Astrocyte of the spinal cord (primary cell): Measurements from ENCODE around the gene GPR107.

Experiments
- DNase-seq: peaks from one replicate; pipeline ENCODE4 v3.0.0; 2011; ENCODE audit warnings: low read depth, low spot score
- H3K4me3 ChIP-seq: 2 replicates; pipeline ENCODE4 v1.5.1; 2011; ENCODE audit warnings: low read depth, mild to moderate bottlenecking, low read length, moderate library complexity
- CTCF ChIP-seq: IDR thresholded peaks from 2 replicates; pipeline ENCODE4 v1.5.1; 2012; ENCODE audit warnings: low read depth, mild to moderate bottlenecking, low read length, inconsistent platforms
- in situ Hi-C: cut with HindIII; loops from 2 replicates; pipeline ENCODE4 v1.10.0; 2017; ENCODE audit warnings: low sequenced_read_pairs

The GPR107 gene

DNA sequence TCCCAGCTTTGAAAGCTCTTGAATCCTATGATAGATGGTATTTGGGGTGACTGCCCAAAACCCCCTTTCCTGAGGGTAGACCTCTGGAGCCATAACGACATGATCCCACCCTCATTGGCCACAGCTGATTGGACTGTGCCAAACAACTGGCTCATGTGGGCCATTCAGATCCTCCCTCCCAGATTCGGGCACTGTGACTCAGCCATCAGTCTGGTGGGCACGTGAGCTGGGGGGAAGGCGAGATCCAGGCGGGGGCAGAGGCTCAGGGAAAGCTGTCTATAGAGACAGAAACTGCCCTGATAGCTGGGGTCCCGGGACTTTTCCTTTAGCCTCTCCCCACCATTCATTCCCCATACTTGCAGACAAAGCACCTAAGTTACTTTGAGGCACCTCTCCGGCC, 103.4 kb downstream of the GPR107 start:
- H3K4me3 ChIP-seq, result no peak overlapping the region
- no peak for DNase-seq
- in situ Hi-C loops, result no loop called here
- TF ChIP-seq CTCF, result no peak

GRCh38 chr9:130158001-130158400, 104.3 kb downstream of the GPR107 start:
- no peak for TF ChIP-seq CTCF
- DNase-seq, result no peak
- in situ Hi-C loops, result no loop called here
- H3K4me3 ChIP-seq, result no peak overlapping the region

DNA sequence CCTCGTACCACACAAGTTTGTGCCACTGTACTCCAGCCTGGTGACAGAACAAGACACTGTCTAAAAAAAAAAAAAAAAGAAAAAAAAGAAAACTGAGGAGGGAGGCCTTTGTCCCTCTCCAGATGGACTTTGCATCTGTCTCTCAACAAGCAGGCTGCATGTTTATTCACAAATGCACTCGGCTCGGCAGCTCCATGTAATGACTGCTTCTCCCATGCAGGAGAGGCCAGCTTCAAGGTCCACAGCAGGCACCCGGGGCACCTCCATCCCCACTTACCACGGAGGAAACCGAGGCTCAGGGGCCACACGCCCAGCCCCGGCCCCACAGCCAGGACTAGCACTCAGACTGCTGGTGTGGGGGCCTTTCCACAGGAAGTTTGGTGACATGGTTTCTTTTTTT, 105.4 kb downstream of the GPR107 start:
- TF ChIP-seq CTCF, result no peak
- DNase-seq, result no peak
- no peak overlapping the region for H3K4me3 ChIP-seq
- in situ Hi-C loops, result no loop called here

DNA sequence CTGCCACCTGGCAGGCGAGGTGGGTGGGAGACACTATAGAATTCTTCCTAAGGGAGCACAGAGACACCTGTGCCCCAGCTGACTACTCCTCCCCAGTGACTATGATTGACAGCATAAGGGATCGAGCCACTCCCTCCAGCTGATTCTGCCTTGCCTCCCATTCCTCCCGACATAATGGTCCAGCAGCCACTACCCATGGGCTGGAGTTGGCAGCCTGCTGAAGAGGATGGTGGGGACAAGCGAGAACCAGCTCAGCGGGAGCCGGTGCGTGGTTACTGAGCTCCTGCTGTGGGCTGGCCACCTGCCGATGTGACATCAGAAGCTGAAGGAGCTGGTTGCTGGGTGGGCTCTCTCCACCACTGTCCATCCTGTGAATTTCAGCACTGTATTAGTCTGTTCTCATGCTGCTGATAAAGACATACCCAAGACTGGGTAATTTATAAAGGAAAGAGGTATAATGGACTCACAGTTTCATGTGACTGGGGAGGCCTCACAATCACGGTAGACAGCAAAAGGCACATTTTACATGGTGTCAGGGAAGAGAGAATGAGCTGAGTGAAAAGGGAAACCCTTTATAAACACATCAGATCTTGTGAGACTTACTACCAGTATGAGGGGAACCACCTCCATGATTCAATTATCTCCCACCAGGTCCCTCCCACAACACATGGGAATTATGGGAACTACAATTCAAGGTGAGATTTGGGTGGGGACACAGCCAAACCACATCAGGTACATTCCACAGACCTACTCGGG, 106.4 kb downstream of the GPR107 start:
- in situ Hi-C loops, result no loop called here
- no peak for DNase-seq

DNA sequence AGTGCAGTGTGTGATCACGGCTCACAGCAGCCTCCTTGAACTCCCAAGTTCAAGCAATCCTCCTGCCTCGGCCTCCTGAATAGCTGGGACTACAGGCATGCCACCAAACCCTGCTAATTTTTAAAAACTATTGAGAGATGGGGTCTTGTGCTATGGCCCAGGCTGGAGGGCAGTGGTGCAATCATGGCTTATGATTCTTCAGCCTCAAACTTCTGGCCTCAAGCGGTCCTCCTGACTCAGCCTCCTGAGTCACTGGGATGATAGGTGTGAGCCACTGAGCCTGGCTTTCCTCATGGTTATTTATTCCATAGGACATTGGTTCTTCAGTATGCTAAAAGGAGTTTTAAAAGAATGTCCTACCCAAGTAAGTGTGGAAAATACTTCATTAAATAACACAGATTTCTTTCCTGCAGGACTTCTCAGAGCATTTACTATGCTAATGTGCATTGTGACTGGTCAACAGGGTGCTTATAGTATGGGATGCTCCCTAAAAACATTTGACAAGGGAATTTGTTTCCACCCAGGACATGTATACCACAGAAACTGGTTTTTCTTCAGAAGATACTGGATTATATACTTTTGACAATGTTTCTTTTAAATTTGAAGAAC, 107.3 kb downstream of the GPR107 start:
- no peak for TF ChIP-seq CTCF
- in situ Hi-C loops, result no loop called here

More for the DNA sequence above, 106.4 kb downstream of the GPR107 start:
- no peak for TF ChIP-seq CTCF
- H3K4me3 ChIP-seq, result no peak overlapping the region

GRCh38 chr9:130165579-130165978, 111.9 kb downstream of the GPR107 start:
- H3K4me3 ChIP-seq, result no peak overlapping the region
- in situ Hi-C loops, result no loop called here
- TF ChIP-seq CTCF, result no peak
- no peak for DNase-seq

More for the DNA sequence above, 107.3 kb downstream of the GPR107 start:
- no peak overlapping the region for H3K4me3 ChIP-seq
- DNase-seq, result no peak
